ENCODE data around the gene NKD2.

GRCh38 chr5:981456-981855 lies 27.1 kb upstream of the NKD2 start:
- TF ChIP-seq CTCF (conservative IDR thresholded peaks at IDR 0.05) (no peak), ZFX (IDR thresholded peaks at IDR 0.05) (no peak)

Data from C4-2B (cell line).